Chondrocyte (in vitro differentiated cells): Measurements from ENCODE around the gene LRRC55. TPM values are rescaled to one million over a fixed set of nuclear protein-coding genes. Genes with fewer than 3 reads are reported as not detected.
"Not testable (repeated sequence)": the region's sequence is repeated elsewhere in the genome, so short reads cannot be mapped to it uniquely, and the experiment has no call there.

ENCODE experiments used
- DNase-seq: peaks from one replicate; pipeline ENCODE4 v3.0.0; 2021; ENCODE audit warnings: mixed read lengths, low spot score
- H3K27ac Mint-ChIP-seq: one replicate; pipeline ENCODE4 v1.8.0; 2021; ENCODE audit warnings: mild to moderate bottlenecking, moderate library complexity, mixed read lengths; ENCODE audit not compliant: unreplicated experiment
- H3K27me3 Mint-ChIP-seq: 2 replicates; pipeline ENCODE4 v1.8.0; 2021; ENCODE audit warnings: low read depth, mixed read lengths
- H3K36me3 Mint-ChIP-seq: 2 replicates; pipeline ENCODE4 v1.8.0; 2021; ENCODE audit warnings: low read depth, mixed read lengths
- H3K4me1 Mint-ChIP-seq: 2 replicates; pipeline ENCODE4 v1.8.0; 2021; ENCODE audit warnings: low read depth, mild to moderate bottlenecking, mixed read lengths
- H3K4me3 Mint-ChIP-seq: one replicate; pipeline ENCODE4 v1.8.0; 2021; ENCODE audit warnings: mild to moderate bottlenecking, moderate library complexity, mixed read lengths; ENCODE audit not compliant: unreplicated experiment
- H3K9me3 Mint-ChIP-seq: 2 replicates; pipeline ENCODE4 v1.8.0; 2021; ENCODE audit warnings: low read depth, mixed read lengths
- CTCF ChIP-seq: fragments of 200-600 bp; sonication (generic); IDR thresholded peaks from 2 replicates; pipeline ENCODE4 v1.5.0; 2021; ENCODE audit warnings: antibody characterized with exemption, mild to moderate bottlenecking, moderate library complexity
- total RNA-seq: library from RNA; stranded (reverse); gene quantifications from 3 replicates; pipeline ENCODE4 v1.2.1, GENCODE V29; 2021

Gene LRRC55
- total RNA-seq, 1 donor from 2014 or later = not detected

GRCh38 chr11:57167125-57167846, 14.5 kb upstream of the LRRC55 start:
- Mint-ChIP-seq H3K4me3 (no peak overlapping the region), H3K27ac (no peak overlapping the region), H3K27me3 (peaks cover 44% of the 10 kb centered on the region), H3K36me3 (no peaks in the 10 kb centered on the region), H3K9me3 (peaks cover 2% of the 10 kb centered on the region), H3K4me1 (no peaks in the 10 kb centered on the region)
- no peak for DNase-seq
- TF ChIP-seq CTCF = no peak

GRCh38 chr11:57169732-57170313, 11.9 kb upstream of the LRRC55 start:
- H3K36me3 Mint-ChIP-seq, H3K4me3 Mint-ChIP-seq, H3K4me1 Mint-ChIP-seq, H3K27ac Mint-ChIP-seq, H3K9me3 Mint-ChIP-seq, DNase-seq: not testable (repeated sequence)
- H3K27me3 Mint-ChIP-seq = peaks cover 38% of the 10 kb centered on the region

- Mint-ChIP-seq H3K27ac (no peak overlapping the region), H3K27me3 (peaks cover 52% of the 10 kb centered on the region), H3K9me3 (peaks cover 2% of the 10 kb centered on the region), H3K36me3 (no peaks in the 10 kb centered on the region), H3K4me1 (no peaks in the 10 kb centered on the region), H3K4me3 (no peak overlapping the region)
- no peak for DNase-seq
- TF ChIP-seq CTCF = no peak
These were observed 9.7 kb upstream of the LRRC55 start for GRCh38 chr11:57172031-57172430.

GRCh38 chr11:57174656-57175055, 7.1 kb upstream of the LRRC55 start:
- DNase-seq = no peak
- H3K4me3 Mint-ChIP-seq = no peak overlapping the region
- H3K27me3 Mint-ChIP-seq = peaks cover 63% of the 10 kb centered on the region
- no peak for TF ChIP-seq CTCF
- H3K36me3 Mint-ChIP-seq = no peaks in the 10 kb centered on the region
- H3K27ac Mint-ChIP-seq = no peak overlapping the region
- no peaks in the 10 kb centered on the region for H3K4me1 Mint-ChIP-seq
- no peaks in the 10 kb centered on the region for H3K9me3 Mint-ChIP-seq

GRCh38 chr11:57175478-57175877, 6.3 kb upstream of the LRRC55 start:
- Mint-ChIP-seq H3K27me3 (peaks cover 69% of the 10 kb centered on the region), H3K4me1 (no peaks in the 10 kb centered on the region), H3K36me3 (no peaks in the 10 kb centered on the region), H3K27ac (no peak overlapping the region), H3K9me3 (no peaks in the 10 kb centered on the region), H3K4me3 (no peak overlapping the region)
- DNase-seq = no peak
- no peak for TF ChIP-seq CTCF

- H3K27me3 Mint-ChIP-seq = peaks cover 64% of the 10 kb centered on the region
- no peaks in the 10 kb centered on the region for H3K4me1 Mint-ChIP-seq
- H3K4me3 Mint-ChIP-seq = no peak overlapping the region
These were observed 3.4 kb upstream of the LRRC55 start for GRCh38 chr11:57178334-57178733.

More at GRCh38 chr11:57178334-57178733, 3.4 kb upstream of the LRRC55 start:
- H3K27ac Mint-ChIP-seq = no peak overlapping the region
- no peaks in the 10 kb centered on the region for H3K36me3 Mint-ChIP-seq
- H3K9me3 Mint-ChIP-seq = no peaks in the 10 kb centered on the region
- no peak for DNase-seq
- TF ChIP-seq CTCF = no peak
